Thyroid gland (tissue), 4 donors: Measurements from ENCODE around the gene ST6GALNAC6.
"Not testable (repeated sequence)": the region's sequence is repeated elsewhere in the genome, so short reads cannot be mapped to it uniquely, and the experiment has no call there.

Experiments
- CTCF ChIP-seq, 6 experiments: fragments of 200-600 bp in 3 of 6; fragments of 450-650 bp in 3 of 6; sonication (generic) in 3 of 6; IDR thresholded peaks; one replicate each; pipeline ENCODE4 v1.5.1; 2016 to 2019; ENCODE audit warnings: antibody characterized with exemption in 6 of 6, mild to moderate bottlenecking in 2 of 6, inconsistent platforms in 1 of 6, moderate library complexity in 1 of 6
- POLR2A ChIP-seq, 2 donors: fragments of 450-650 bp; IDR thresholded peaks; one replicate each; pipeline ENCODE4 v1.6.1; 2017; ENCODE audit warnings: antibody characterized with exemption in 2 of 2, mild to moderate bottlenecking in 2 of 2, moderate library complexity in 1 of 2

DNA sequence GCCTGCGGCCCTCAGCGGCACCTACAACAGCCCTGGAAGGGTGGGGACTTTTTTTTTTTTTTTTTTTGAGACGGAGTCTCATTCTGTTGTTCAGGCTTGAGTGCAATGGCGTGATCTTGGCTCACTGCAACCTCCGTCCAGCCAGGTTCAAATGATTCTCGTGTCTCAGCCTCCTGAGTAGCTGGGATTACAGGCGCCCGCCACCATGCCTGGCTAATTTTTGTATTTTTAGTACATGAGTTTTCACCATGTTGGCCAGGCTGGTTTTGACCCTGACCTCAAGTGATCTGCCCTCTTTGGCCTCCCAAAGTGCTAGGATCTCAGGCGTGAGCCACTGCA is 29.3 kb downstream of the ST6GALNAC6 start:
- TF ChIP-seq CTCF (IDR thresholded peaks at IDR 0.05), result peak in 1 of 6 experiments; percentile 19
- not testable (repeated sequence) for TF ChIP-seq POLR2A (IDR thresholded peaks at IDR 0.05)
